B cell (primary cell): Measurements from ENCODE around the gene KMT2C.
"Not testable (repeated sequence)": the region's sequence is repeated elsewhere in the genome, so short reads cannot be mapped to it uniquely, and the experiment has no call there.

Experiments
- EZH2 ChIP-seq: IDR thresholded peaks from 2 replicates; pipeline ENCODE4 v1.6.1; 2012; ENCODE audit warnings: borderline replicate concordance, low read depth, mild to moderate bottlenecking, moderate library complexity, low read length; ENCODE audit not compliant: insufficient read depth, poor library complexity, severe bottlenecking
- TF ChIP-seq, protein P1 (sequence below): fragments of 200-600 bp; IDR thresholded peaks from one replicate; pipeline ENCODE4 v1.8.0; 2022; ENCODE audit warnings: antibody characterized with exemption, mild to moderate bottlenecking

GRCh38 chr7:152208766-152209165 lies 227.0 kb downstream of the KMT2C start:
- TF ChIP-seq, protein P1, sequence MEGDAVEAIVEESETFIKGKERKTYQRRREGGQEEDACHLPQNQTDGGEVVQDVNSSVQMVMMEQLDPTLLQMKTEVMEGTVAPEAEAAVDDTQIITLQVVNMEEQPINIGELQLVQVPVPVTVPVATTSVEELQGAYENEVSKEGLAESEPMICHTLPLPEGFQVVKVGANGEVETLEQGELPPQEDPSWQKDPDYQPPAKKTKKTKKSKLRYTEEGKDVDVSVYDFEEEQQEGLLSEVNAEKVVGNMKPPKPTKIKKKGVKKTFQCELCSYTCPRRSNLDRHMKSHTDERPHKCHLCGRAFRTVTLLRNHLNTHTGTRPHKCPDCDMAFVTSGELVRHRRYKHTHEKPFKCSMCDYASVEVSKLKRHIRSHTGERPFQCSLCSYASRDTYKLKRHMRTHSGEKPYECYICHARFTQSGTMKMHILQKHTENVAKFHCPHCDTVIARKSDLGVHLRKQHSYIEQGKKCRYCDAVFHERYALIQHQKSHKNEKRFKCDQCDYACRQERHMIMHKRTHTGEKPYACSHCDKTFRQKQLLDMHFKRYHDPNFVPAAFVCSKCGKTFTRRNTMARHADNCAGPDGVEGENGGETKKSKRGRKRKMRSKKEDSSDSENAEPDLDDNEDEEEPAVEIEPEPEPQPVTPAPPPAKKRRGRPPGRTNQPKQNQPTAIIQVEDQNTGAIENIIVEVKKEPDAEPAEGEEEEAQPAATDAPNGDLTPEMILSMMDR = not testable (repeated sequence)
- not testable (repeated sequence) for TF ChIP-seq EZH2
